ENCODE measurements around the gene GINS1. TPM values are rescaled to one million over a fixed set of nuclear protein-coding genes. Genes with fewer than 3 reads are reported as not detected.

The GINS1 gene
- total RNA-seq, 1 experiment from 2014 or later, result 40.0 TPM

- peak; percentile 14 for DNase-seq (ENCODE audit: low spot score)
- in situ Hi-C loops (cut with HindIII; ENCODE audit: low sequenced_read_pairs), result no loop called here
These were observed 78.9 kb downstream of the GINS1 start for GRCh38 chr20:25486377-25486776.

- in situ Hi-C loops (cut with HindIII; ENCODE audit: low sequenced_read_pairs), result no loop called here
These were observed 79.8 kb downstream of the GINS1 start for GRCh38 chr20:25487306-25487705.

GRCh38 chr20:25487975-25488374 is 80.5 kb downstream of the GINS1 start:
- in situ Hi-C loops (cut with HindIII; ENCODE audit: low sequenced_read_pairs), result no loop called here
- no peak for DNase-seq (ENCODE audit: low spot score)

More at GRCh38 chr20:25487306-25487705, 79.8 kb downstream of the GINS1 start:
- DNase-seq (ENCODE audit: low spot score), result no peak

- in situ Hi-C loops (cut with HindIII; ENCODE audit: low sequenced_read_pairs), result no loop called here
- no peak for DNase-seq (ENCODE audit: low spot score)
These were observed 81.9 kb downstream of the GINS1 start for GRCh38 chr20:25489221-25489871.

- no peak for DNase-seq (ENCODE audit: low spot score)
- in situ Hi-C loops (cut with HindIII; ENCODE audit: low sequenced_read_pairs), result no loop called here
These were observed 83.4 kb downstream of the GINS1 start for GRCh38 chr20:25490656-25491445.

GRCh38 chr20:25491446-25492038 is 84.1 kb downstream of the GINS1 start:
- DNase-seq (ENCODE audit: low spot score), result no peak
- in situ Hi-C loops (cut with HindIII; ENCODE audit: low sequenced_read_pairs), result no loop called here

- no peak for DNase-seq (ENCODE audit: low spot score)
- in situ Hi-C loops (cut with HindIII; ENCODE audit: low sequenced_read_pairs), result no loop called here
These were observed 85.7 kb downstream of the GINS1 start for GRCh38 chr20:25493137-25493536.

- DNase-seq (ENCODE audit: low spot score), result no peak
- in situ Hi-C loops (cut with HindIII; ENCODE audit: low sequenced_read_pairs), result no loop called here
These were observed 86.5 kb downstream of the GINS1 start for GRCh38 chr20:25493748-25494505.

GRCh38 chr20:25494506-25495188 is 87.2 kb downstream of the GINS1 start:
- in situ Hi-C loops (cut with HindIII; ENCODE audit: low sequenced_read_pairs), result no loop called here
- no peak for DNase-seq (ENCODE audit: low spot score)

GRCh38 chr20:25495189-25495824 is 87.8 kb downstream of the GINS1 start:
- no peak for DNase-seq (ENCODE audit: low spot score)
- in situ Hi-C loops (cut with HindIII; ENCODE audit: low sequenced_read_pairs), result no loop called here

- DNase-seq (ENCODE audit: low spot score), result no peak
- in situ Hi-C loops (cut with HindIII; ENCODE audit: low sequenced_read_pairs), result no loop called here
These were observed 88.9 kb downstream of the GINS1 start for GRCh38 chr20:25496165-25496967.

- in situ Hi-C loops (cut with HindIII; ENCODE audit: low sequenced_read_pairs), result no loop called here
- no peak for DNase-seq (ENCODE audit: low spot score)
These were observed 89.5 kb downstream of the GINS1 start for GRCh38 chr20:25496968-25497401.

- in situ Hi-C loops (cut with HindIII; ENCODE audit: low sequenced_read_pairs), result no loop called here
These were observed 90.3 kb downstream of the GINS1 start for GRCh38 chr20:25497586-25498279.

More at GRCh38 chr20:25497586-25498279, 90.3 kb downstream of the GINS1 start:
- DNase-seq (ENCODE audit: low spot score), result no peak

Measured in G401 (cell line).